ENCODE results near the gene PREX1.
"Not testable (repeated sequence)": the region's sequence is repeated elsewhere in the genome, so short reads cannot be mapped to it uniquely, and the experiment has no call there.

DNA sequence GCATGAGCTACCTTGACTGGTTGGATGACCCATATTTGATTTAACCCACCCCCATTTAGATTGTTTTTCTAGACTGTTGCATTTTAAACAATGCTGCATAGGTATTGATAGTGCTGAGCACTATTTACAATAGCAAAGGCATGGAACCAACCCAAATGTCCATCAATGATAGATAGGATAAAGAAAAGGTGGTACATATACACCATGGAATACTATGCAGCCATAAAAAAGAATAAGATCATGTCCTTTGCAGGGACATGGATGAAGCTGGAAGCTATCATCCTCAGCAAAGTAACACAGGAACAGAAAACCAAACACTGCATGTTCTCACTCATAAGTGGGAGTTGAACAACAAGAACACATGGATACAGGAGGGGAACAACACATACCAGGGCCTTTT lies 41.6 kb upstream of the PREX1 start:
- TF ChIP-seq, protein P1, sequence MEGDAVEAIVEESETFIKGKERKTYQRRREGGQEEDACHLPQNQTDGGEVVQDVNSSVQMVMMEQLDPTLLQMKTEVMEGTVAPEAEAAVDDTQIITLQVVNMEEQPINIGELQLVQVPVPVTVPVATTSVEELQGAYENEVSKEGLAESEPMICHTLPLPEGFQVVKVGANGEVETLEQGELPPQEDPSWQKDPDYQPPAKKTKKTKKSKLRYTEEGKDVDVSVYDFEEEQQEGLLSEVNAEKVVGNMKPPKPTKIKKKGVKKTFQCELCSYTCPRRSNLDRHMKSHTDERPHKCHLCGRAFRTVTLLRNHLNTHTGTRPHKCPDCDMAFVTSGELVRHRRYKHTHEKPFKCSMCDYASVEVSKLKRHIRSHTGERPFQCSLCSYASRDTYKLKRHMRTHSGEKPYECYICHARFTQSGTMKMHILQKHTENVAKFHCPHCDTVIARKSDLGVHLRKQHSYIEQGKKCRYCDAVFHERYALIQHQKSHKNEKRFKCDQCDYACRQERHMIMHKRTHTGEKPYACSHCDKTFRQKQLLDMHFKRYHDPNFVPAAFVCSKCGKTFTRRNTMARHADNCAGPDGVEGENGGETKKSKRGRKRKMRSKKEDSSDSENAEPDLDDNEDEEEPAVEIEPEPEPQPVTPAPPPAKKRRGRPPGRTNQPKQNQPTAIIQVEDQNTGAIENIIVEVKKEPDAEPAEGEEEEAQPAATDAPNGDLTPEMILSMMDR (IDR thresholded peaks at IDR 0.05; ENCODE audit: insufficient read depth, low read length), result not testable (repeated sequence)
- TF ChIP-seq POLR2AphosphoS5 (IDR thresholded peaks at IDR 0.05; ENCODE audit: low read depth), result not testable (repeated sequence)

All from HL-60 (cell line).